OCI-LY1 (cell line): Measurements from ENCODE around the gene TAF6L.

Experiments used
- H2AFZ ChIP-seq: fragments of 200-600 bp; sonication (generic), shearing (Covaris generic); 2 replicates; pipeline ENCODE4 v1.6.0; 2014; ENCODE audit warnings: antibody characterized with exemption, mild to moderate bottlenecking, low read length
- H3F3A ChIP-seq: fragments of 200-600 bp; sonication (generic), shearing (Covaris generic); 2 replicates; pipeline ENCODE4 v1.6.0; 2014; ENCODE audit warnings: mild to moderate bottlenecking, antibody characterized with exemption, low read length, moderate library complexity; ENCODE audit not compliant: insufficient read depth
- H3K27ac ChIP-seq: fragments of 200-600 bp; sonication (generic); 2 replicates; pipeline ENCODE4 v1.5.1; 2014; ENCODE audit warnings: low read length, mixed run types, mild to moderate bottlenecking, low read depth; ENCODE audit not compliant: poor library complexity, severe bottlenecking
- H3K27me3 ChIP-seq: fragments of 200-600 bp; sonication (generic); 2 replicates; pipeline ENCODE4 v1.6.0; 2014; ENCODE audit warnings: antibody characterized with exemption, mild to moderate bottlenecking, low read length, moderate library complexity; ENCODE audit not compliant: insufficient read depth
- H3K36me3 ChIP-seq: fragments of 200-600 bp; sonication (generic); 2 replicates; pipeline ENCODE4 v1.6.1; 2014; ENCODE audit warnings: mild to moderate bottlenecking, antibody characterized with exemption, low read length, moderate library complexity, mixed read lengths; ENCODE audit not compliant: insufficient read depth
- H3K4me1 ChIP-seq: fragments of 200-600 bp; sonication (generic); 2 replicates; pipeline ENCODE4 v1.5.1; 2014; ENCODE audit warnings: mild to moderate bottlenecking, low read length, moderate library complexity; ENCODE audit not compliant: insufficient read depth, severe bottlenecking
- H3K4me2 ChIP-seq: fragments of 200-600 bp; sonication (generic), shearing (Covaris generic); 2 replicates; pipeline ENCODE4 v1.6.1; 2014; ENCODE audit warnings: low read length
- H3K4me3 ChIP-seq: fragments of 200-600 bp; sonication (generic); 2 replicates; pipeline ENCODE4 v1.5.1; 2014; ENCODE audit warnings: low read length, low read depth, mild to moderate bottlenecking, mixed read lengths; ENCODE audit not compliant: poor library complexity, severe bottlenecking
- H3K79me2 ChIP-seq: fragments of 200-600 bp; shearing (Covaris generic); 2 replicates; pipeline ENCODE4 v1.6.1; 2016; ENCODE audit warnings: mixed run types, low read length, mixed read lengths; ENCODE audit not compliant: insufficient read depth
- H3K9ac ChIP-seq: fragments of 200-600 bp; sonication (generic), shearing (Covaris generic); 2 replicates; pipeline ENCODE4 v1.6.1; 2014; ENCODE audit warnings: mild to moderate bottlenecking, low read length, mixed read lengths
- H3K9me2 ChIP-seq: fragments of 200-600 bp; sonication (generic), shearing (Covaris generic); 2 replicates; pipeline ENCODE4 v1.6.1; 2014; ENCODE audit warnings: low read depth, mild to moderate bottlenecking, low read length, mixed read lengths
- H3K9me3 ChIP-seq: fragments of 200-600 bp; shearing (Covaris generic); 2 replicates; pipeline ENCODE4 v1.6.1; 2014; ENCODE audit warnings: low read length, mixed read lengths
- H4K20me1 ChIP-seq: fragments of 200-600 bp; sonication (generic), shearing (Covaris generic); 2 replicates; pipeline ENCODE4 v1.6.0; 2016; ENCODE audit warnings: mild to moderate bottlenecking, low read length; ENCODE audit not compliant: insufficient read depth
- CTCF ChIP-seq: fragments of 200-600 bp; sonication (generic), shearing (Covaris generic); IDR thresholded peaks from 2 replicates; pipeline ENCODE4 v1.5.1; 2017; ENCODE audit warnings: mild to moderate bottlenecking, antibody characterized with exemption, low read length, moderate library complexity, mixed read lengths
- EZH2 ChIP-seq: fragments of 200-600 bp; sonication (generic), shearing (Covaris generic); IDR thresholded peaks from 2 replicates; pipeline ENCODE4 v1.8.0; 2017; ENCODE audit warnings: borderline replicate concordance, mixed run types, mild to moderate bottlenecking, antibody characterized with exemption, low read length, moderate library complexity, mixed read lengths

The TAF6L gene

GRCh38 chr11:62791501-62792201 is 20.5 kb downstream of the TAF6L start, which contains the start of gene TMEM223:
TSS of gene TMEM223 (minus strand) at chr11:62792006. CDS start at chr11:62791994, 12 bp downstream.
- peak within 1 kb of the TSS; percentile 55 for H3K27ac ChIP-seq
- no peak for TF ChIP-seq CTCF
- no peak for TF ChIP-seq EZH2
- peak within 1 kb of the TSS; percentile 85 for H3K4me3 ChIP-seq
- H3K36me3 ChIP-seq, result peaks cover 62% of the 10 kb centered on the region
- peak within 1 kb of the TSS; percentile 78 for H3K4me2 ChIP-seq
- H3K79me2 ChIP-seq, result peaks cover 11% of the 10 kb centered on the region; the same call in 1 of the 2 replicates
- H3F3A ChIP-seq, result no peaks in the 10 kb centered on the region
- no peaks in the 10 kb centered on the region for H3K27me3 ChIP-seq
- no peaks in the 10 kb centered on the region for H4K20me1 ChIP-seq
- H3K4me1 ChIP-seq, result peaks cover 42% of the 10 kb centered on the region
- H2AFZ ChIP-seq, result no peak within 1 kb of the TSS
- peak within 1 kb of the TSS; percentile 85 for H3K9ac ChIP-seq
- H3K9me2 ChIP-seq, result no peaks in the 10 kb centered on the region
- no peaks in the 10 kb centered on the region for H3K9me3 ChIP-seq

GRCh38 chr11:62792202-62792575 is 21.0 kb downstream of the TAF6L start:
- no peaks in the 10 kb centered on the region for H3K9me2 ChIP-seq
- H4K20me1 ChIP-seq, result no peaks in the 10 kb centered on the region
- peak overlapping the region; percentile 85 for H3K4me3 ChIP-seq
- H3K79me2 ChIP-seq, result peaks cover 11% of the 10 kb centered on the region; the same call in 1 of the 2 replicates
- H3K27me3 ChIP-seq, result no peaks in the 10 kb centered on the region
- H3K9ac ChIP-seq, result peak overlapping the region; percentile 85; the same call in 1 of the 2 replicates
- no peaks in the 10 kb centered on the region for H3F3A ChIP-seq
- peaks cover 42% of the 10 kb centered on the region for H3K4me1 ChIP-seq
- no peaks in the 10 kb centered on the region for H3K9me3 ChIP-seq
- H3K36me3 ChIP-seq, result peaks cover 67% of the 10 kb centered on the region
- no peak overlapping the region for H2AFZ ChIP-seq
- no peak for TF ChIP-seq CTCF
- no peak for TF ChIP-seq EZH2
- peak overlapping the region; percentile 55 for H3K27ac ChIP-seq
- H3K4me2 ChIP-seq, result peak overlapping the region; percentile 78

GRCh38 chr11:62794201-62794775 is 23.1 kb downstream of the TAF6L start:
- H3K27ac ChIP-seq, result no peak overlapping the region
- H3K36me3 ChIP-seq, result peaks cover 85% of the 10 kb centered on the region
- no peak overlapping the region for H3K4me3 ChIP-seq
- H2AFZ ChIP-seq, result no peak overlapping the region
- peaks cover 26% of the 10 kb centered on the region for H3K4me1 ChIP-seq
- H3K9ac ChIP-seq, result no peak overlapping the region
- no peaks in the 10 kb centered on the region for H3F3A ChIP-seq
- no peaks in the 10 kb centered on the region for H3K9me3 ChIP-seq
- peaks cover 11% of the 10 kb centered on the region; the same call in 1 of the 2 replicates for H3K79me2 ChIP-seq
- no peaks in the 10 kb centered on the region for H3K9me2 ChIP-seq
- TF ChIP-seq CTCF (no peak), EZH2 (no peak)
- H4K20me1 ChIP-seq, result no peaks in the 10 kb centered on the region
- no peak overlapping the region for H3K4me2 ChIP-seq
- H3K27me3 ChIP-seq, result no peaks in the 10 kb centered on the region
